K562 (cell line): Measurements from ENCODE around the gene MIDN. TPM values are rescaled to one million over a fixed set of nuclear protein-coding genes. Genes with fewer than 3 reads are reported as not detected.

Source experiments
- HNRNPK ChIP-seq: fragments of 200-400 bp; formaldehyde crosslinking; IDR thresholded peaks from one replicate; pipeline ENCODE4 v1.6.1; 2018; ENCODE audit warnings: mild to moderate bottlenecking, low read depth, low read length; ENCODE audit not compliant: poor library complexity, severe bottlenecking
- SPI1 ChIP-seq: IDR thresholded peaks from 2 replicates; pipeline ENCODE4 v1.6.1; 2011; ENCODE audit warnings: low read depth, low read length, control low read depth, borderline replicate concordance
- polyA plus RNA-seq, 8 experiments: library from polyadenylated mRNA; depleted of rRNA in 4 of 8; stranded (reverse) in 5 of 8; unstranded in 3 of 8; fragments of >200 nt; fragmentation: Nextera tagmentation in 2 of 8; fragmentation: Illumina TruSeq in 1 of 8; extraction: Ambion mirVana in 2 of 8; extraction: Trizol in 1 of 8; gene quantifications; 2 replicates each; pipeline versions ENCODE4 v1.2.1 to v1.2.3, GENCODE V29; 2011 to 2014; ENCODE audit warnings: inconsistent platforms in 1 of 8, missing spikeins in 1 of 8
- total RNA-seq, 7 experiments: library from RNA; depleted of rRNA in 6 of 7; stranded (reverse); fragments of >200 nt in 6 of 7; fragmentation: Illumina TruSeq in 2 of 7; extraction: Trizol in 2 of 7; gene quantifications; 2 replicates each; pipeline versions ENCODE4 v1.2.1 to v1.2.3, GENCODE V29; 2011 to 2021; ENCODE audit warnings: low replicate concordance in 1 of 7
- TF ChIP-seq, protein P1 (sequence below): fragments of 250-450 bp; sonication (Bioruptor Pico); IDR thresholded peaks from 2 replicates; pipeline ENCODE4 v1.4.0; 2020
- TF ChIP-seq, protein P2 (sequence below): sonication (generic); formaldehyde crosslinking; IDR thresholded peaks from 2 replicates; pipeline ENCODE4 v1.8.1; 2023; ENCODE audit warnings: missing genetic modification reagents, mild to moderate bottlenecking, borderline replicate concordance

MIDN gene
- total and polyA plus RNA-seq, 9 of the 15 experiments (the other 6 are each of a cell fraction or from before 2014, with no cell fraction given), result 0.17 to 120 (median 10.1) TPM

DNA sequence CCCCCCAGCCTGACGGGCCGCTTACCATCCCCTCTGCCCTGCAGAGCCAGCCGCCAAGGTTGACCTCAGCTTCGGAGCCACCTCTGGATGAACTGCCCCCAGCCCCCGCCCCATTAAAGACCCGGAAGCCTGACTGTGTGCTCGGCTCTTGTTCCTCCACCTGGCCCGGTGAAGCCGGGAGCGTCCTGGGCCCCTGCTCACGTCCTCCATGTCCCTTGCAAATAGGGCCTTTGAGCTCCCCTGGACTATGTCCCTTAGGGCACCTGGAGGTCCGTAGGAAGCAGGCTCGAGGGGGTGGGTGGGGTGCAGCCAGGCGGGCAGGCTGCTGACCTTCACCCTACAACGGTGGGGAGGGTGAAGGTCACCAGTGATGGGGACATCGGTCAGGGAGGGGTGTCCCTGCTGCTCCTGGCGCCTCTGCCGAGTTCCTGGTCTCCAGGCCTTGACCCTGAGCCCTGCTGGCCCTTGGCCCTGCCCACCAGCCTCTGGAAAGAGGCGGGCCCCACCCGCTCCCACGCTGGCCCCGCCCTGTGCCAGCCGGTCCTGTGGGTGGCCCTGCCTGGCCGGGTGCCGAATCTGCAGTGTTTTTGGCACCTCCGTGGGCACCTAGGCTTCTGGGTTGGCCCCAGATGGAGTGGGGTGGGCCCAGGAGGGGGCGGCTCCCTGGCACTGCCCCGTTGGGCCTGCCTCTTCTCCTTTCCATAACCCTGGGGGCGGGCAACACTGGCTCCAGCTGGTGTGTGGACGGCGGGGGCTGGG, 3.5 kb upstream of the MIDN start (continued):
- TF ChIP-seq SPI1 (no peak), HNRNPK (no peak)
- TF ChIP-seq, protein P1, sequence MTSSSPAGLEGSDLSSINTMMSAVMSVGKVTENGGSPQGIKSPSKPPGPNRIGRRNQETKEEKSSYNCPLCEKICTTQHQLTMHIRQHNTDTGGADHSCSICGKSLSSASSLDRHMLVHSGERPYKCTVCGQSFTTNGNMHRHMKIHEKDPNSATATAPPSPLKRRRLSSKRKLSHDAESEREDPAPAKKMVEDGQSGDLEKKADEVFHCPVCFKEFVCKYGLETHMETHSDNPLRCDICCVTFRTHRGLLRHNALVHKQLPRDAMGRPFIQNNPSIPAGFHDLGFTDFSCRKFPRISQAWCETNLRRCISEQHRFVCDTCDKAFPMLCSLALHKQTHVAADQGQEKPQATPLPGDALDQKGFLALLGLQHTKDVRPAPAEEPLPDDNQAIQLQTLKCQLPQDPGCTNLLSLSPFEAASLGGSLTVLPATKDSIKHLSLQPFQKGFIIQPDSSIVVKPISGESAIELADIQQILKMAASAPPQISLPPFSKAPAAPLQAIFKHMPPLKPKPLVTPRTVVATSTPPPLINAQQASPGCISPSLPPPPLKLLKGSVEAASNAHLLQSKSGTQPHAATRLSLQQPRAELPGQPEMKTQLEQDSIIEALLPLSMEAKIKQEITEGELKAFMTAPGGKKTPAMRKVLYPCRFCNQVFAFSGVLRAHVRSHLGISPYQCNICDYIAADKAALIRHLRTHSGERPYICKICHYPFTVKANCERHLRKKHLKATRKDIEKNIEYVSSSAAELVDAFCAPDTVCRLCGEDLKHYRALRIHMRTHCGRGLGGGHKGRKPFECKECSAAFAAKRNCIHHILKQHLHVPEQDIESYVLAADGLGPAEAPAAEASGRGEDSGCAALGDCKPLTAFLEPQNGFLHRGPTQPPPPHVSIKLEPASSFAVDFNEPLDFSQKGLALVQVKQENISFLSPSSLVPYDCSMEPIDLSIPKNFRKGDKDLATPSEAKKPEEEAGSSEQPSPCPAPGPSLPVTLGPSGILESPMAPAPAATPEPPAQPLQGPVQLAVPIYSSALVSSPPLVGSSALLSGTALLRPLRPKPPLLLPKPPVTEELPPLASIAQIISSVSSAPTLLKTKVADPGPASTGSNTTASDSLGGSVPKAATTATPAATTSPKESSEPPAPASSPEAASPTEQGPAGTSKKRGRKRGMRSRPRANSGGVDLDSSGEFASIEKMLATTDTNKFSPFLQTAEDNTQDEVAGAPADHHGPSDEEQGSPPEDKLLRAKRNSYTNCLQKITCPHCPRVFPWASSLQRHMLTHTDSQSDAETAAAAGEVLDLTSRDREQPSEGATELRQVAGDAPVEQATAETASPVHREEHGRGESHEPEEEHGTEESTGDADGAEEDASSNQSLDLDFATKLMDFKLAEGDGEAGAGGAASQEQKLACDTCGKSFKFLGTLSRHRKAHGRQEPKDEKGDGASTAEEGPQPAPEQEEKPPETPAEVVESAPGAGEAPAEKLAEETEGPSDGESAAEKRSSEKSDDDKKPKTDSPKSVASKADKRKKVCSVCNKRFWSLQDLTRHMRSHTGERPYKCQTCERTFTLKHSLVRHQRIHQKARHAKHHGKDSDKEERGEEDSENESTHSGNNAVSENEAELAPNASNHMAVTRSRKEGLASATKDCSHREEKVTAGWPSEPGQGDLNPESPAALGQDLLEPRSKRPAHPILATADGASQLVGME (CRISPR knock-in tag), result no peak
- TF ChIP-seq, protein P2, sequence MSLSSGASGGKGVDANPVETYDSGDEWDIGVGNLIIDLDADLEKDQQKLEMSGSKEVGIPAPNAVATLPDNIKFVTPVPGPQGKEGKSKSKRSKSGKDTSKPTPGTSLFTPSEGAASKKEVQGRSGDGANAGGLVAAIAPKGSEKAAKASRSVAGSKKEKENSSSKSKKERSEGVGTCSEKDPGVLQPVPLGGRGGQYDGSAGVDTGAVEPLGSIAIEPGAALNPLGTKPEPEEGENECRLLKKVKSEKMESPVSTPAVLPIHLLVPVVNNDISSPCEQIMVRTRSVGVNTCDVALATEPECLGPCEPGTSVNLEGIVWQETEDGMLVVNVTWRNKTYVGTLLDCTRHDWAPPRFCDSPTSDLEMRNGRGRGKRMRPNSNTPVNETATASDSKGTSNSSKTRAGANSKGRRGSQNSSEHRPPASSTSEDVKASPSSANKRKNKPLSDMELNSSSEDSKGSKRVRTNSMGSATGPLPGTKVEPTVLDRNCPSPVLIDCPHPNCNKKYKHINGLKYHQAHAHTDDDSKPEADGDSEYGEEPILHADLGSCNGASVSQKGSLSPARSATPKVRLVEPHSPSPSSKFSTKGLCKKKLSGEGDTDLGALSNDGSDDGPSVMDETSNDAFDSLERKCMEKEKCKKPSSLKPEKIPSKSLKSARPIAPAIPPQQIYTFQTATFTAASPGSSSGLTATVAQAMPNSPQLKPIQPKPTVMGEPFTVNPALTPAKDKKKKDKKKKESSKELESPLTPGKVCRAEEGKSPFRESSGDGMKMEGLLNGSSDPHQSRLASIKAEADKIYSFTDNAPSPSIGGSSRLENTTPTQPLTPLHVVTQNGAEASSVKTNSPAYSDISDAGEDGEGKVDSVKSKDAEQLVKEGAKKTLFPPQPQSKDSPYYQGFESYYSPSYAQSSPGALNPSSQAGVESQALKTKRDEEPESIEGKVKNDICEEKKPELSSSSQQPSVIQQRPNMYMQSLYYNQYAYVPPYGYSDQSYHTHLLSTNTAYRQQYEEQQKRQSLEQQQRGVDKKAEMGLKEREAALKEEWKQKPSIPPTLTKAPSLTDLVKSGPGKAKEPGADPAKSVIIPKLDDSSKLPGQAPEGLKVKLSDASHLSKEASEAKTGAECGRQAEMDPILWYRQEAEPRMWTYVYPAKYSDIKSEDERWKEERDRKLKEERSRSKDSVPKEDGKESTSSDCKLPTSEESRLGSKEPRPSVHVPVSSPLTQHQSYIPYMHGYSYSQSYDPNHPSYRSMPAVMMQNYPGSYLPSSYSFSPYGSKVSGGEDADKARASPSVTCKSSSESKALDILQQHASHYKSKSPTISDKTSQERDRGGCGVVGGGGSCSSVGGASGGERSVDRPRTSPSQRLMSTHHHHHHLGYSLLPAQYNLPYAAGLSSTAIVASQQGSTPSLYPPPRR (CRISPR knock-in tag), result no peak
